Kidney epithelial cell (primary cell): Measurements from ENCODE around the gene HIRA. TPM values are rescaled to one million over a fixed set of nuclear protein-coding genes. Genes with fewer than 3 reads are reported as not detected.

Source experiments
- DNase-seq: peaks from one replicate; pipeline ENCODE4 v3.0.0-alpha.2; 2010; ENCODE audit warnings: low read depth
- H3K27me3 ChIP-seq: 2 replicates; pipeline ENCODE4 v1.6.0; 2011; ENCODE audit warnings: low read length; ENCODE audit not compliant: control insufficient read depth, insufficient read depth
- H3K36me3 ChIP-seq: 2 replicates; pipeline ENCODE4 v1.5.1; 2011; ENCODE audit warnings: low read length; ENCODE audit not compliant: control insufficient read depth, insufficient read depth
- H3K4me3 ChIP-seq: 2 replicates; pipeline ENCODE4 v1.5.1; 2011; ENCODE audit warnings: low read depth, mild to moderate bottlenecking, control low read depth, low read length
- total RNA-seq: library from RNA; depleted of rRNA; stranded (reverse); fragments of >200 nt; gene quantifications from 2 replicates; pipeline ENCODE4 v1.2.3, GENCODE V29; 2015
- TF ChIP-seq, protein P1 (sequence below): IDR thresholded peaks from 2 replicates; pipeline ENCODE4 v1.5.1; 2011; ENCODE audit warnings: mild to moderate bottlenecking, moderate library complexity, low read length, control low read depth, inconsistent platforms; ENCODE audit not compliant: insufficient read depth, poor library complexity, severe bottlenecking

Gene HIRA
- total RNA-seq, 1 donor from 2014 or later, result 31.8 TPM

DNA sequence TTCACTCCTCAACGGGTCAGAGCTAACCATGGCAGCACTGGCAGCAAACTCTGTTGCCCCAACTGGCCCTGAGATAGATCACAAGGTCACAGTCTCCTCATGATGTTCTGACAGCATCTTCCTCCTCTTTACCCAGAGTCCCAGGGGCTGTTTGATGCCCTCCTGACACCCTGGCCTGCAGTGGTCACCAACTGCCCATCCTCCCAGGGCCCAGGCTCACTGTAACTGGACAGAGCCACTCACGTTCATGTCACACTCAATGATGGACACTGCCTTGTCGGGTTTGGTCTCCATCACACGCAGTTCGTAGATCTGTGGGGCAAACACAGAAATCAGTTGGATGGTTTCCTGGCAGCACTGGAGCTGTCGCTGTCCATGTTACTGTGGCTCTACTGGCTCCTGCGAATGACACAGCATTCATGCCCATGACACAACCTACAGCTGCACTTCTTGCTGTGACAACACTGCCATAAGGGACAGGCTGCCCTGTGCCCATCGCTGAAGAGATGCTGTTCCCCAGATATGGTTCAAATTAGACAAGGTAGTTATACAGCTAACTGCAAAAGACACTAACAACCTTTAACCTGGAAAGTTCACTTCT, 26.4 kb upstream of the HIRA start:
- peaks cover 3% of the 10 kb centered on the region for H3K36me3 ChIP-seq
- TF ChIP-seq, protein P1, sequence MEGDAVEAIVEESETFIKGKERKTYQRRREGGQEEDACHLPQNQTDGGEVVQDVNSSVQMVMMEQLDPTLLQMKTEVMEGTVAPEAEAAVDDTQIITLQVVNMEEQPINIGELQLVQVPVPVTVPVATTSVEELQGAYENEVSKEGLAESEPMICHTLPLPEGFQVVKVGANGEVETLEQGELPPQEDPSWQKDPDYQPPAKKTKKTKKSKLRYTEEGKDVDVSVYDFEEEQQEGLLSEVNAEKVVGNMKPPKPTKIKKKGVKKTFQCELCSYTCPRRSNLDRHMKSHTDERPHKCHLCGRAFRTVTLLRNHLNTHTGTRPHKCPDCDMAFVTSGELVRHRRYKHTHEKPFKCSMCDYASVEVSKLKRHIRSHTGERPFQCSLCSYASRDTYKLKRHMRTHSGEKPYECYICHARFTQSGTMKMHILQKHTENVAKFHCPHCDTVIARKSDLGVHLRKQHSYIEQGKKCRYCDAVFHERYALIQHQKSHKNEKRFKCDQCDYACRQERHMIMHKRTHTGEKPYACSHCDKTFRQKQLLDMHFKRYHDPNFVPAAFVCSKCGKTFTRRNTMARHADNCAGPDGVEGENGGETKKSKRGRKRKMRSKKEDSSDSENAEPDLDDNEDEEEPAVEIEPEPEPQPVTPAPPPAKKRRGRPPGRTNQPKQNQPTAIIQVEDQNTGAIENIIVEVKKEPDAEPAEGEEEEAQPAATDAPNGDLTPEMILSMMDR, result no peak

DNA sequence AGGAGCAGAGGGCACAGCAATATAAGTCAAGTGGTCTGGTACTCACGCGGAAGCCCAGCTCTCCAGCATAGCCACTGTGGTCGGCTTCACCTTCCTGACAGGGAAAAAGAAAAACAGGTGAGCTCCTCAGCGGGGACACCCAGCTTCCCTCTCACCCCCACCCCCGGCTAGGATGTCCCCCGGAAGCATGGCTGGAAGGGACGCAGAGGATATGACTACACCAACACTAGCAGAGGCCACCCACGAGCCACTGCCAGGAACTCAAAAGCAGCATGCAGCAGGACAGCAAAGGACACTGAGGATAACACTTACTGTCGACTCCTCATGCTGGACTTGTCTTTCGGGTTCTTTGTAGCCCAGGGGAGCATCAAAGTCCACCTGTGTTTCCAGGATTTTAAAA, 25.0 kb upstream of the HIRA start:
- peaks cover 3% of the 10 kb centered on the region for H3K36me3 ChIP-seq
- no peak overlapping the region for H3K4me3 ChIP-seq
- TF ChIP-seq, protein P1, result no peak
- no peaks in the 10 kb centered on the region for H3K27me3 ChIP-seq
- no peak for DNase-seq

More for the DNA sequence above, 26.4 kb upstream of the HIRA start:
- no peak for DNase-seq
- no peak overlapping the region for H3K4me3 ChIP-seq
- no peaks in the 10 kb centered on the region for H3K27me3 ChIP-seq

DNA sequence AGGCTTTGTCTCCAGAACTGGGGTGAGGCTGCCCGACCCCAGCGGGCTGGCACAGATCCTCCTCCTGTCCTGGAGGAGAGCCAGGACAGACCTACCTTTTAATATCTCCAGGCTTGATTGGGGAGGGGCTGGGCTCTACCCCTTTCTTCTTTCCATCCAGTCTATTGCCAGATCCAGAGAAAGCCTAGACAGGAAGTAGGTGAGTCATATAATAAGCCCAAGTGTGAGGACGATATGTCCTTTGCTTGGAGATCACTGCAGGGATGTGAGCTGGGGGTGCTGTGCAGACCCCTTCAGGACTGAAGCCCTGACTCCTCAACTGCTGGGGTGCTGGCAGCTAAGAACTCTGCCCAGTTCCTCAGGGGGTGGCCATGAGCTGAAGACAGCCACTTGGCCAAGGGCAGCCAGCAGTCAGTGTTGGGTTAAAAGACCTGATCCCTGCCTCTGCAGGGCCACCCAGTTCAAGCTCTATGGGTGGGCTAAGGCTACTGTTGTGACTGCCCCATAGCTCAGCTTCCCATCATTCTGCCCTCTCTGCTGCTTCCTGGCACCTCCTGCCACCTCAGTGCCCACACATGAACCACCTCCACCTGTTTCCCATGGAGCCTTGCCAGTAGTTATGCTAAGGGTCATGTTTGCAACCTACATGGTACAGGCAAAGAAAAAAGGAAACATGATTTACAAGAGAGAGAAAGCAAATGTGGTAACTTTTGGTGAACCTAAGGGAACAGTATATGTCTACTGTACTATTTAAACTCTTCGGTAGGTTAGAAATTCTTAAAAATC, 24.2 kb upstream of the HIRA start:
- H3K27me3 ChIP-seq, result no peaks in the 10 kb centered on the region
- H3K4me3 ChIP-seq, result no peak overlapping the region
- no peak for DNase-seq
- TF ChIP-seq, protein P1, result no peak
- H3K36me3 ChIP-seq, result peaks cover 3% of the 10 kb centered on the region

DNA sequence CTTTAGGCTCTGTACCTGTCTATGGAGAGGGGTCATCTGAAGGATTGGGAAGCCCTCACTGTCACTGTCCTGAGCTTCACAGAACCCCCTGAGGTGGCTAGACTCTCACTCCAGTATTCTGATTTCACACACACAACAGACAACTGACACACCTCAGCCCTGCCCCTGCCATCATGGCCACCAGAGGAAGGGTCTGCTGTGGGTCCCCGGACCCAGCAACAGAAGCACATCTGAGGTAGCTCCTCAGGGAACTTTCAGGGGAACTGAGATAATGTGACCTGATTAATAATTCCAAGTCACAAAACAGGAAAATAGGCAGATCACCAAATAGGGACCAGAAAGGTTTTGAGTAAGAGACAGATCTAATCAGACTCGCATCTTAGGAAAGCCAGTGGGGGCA, 23.5 kb upstream of the HIRA start:
- Histone ChIP-seq H3K36me3 (peaks cover 3% of the 10 kb centered on the region), H3K27me3 (no peaks in the 10 kb centered on the region), H3K4me3 (no peak overlapping the region)
- DNase-seq, result no peak
- TF ChIP-seq, protein P1, result no peak

DNA sequence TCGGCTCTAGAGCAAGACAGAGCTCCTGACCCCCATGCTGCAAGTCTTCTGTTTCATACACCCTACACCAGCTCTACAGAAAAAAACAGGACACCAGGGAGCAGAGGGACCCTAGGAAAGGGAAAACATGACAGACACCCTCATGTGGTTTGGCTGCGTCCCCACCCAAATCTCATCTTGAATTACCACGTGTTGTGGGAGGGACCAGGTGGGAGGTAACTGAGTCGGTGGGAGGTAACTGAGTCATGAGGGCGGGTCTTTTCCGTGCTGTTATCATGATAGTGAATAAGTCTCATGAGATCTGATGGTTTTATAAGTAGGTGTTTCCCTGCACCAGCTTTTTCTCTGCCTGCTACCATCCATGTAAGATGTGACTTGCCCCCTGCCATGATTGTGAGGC, 22.6 kb upstream of the HIRA start:
- Histone ChIP-seq H3K36me3 (peaks cover 3% of the 10 kb centered on the region), H3K27me3 (no peaks in the 10 kb centered on the region), H3K4me3 (no peak overlapping the region)
- DNase-seq, result no peak
- TF ChIP-seq, protein P1, result no peak

DNA sequence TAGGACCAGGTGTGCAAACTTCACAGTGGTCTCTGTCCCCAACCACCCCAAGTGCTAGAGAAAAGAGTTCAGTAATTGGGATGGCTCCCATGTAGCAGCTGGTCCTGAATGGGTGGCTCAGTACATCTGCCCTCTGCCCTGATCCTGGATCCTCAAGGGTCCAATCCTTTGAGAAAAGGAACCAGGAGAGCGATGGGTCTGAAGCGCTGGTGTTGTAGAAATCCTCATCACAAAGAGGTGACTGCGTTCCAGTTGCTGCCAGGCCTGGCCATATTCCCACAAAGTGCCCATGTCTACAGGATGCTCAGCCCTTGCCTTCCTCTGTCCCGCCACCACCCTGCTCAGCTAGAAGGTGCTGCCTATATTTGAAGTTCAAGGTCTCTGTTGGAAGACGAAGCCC, 22.2 kb upstream of the HIRA start:
- H3K4me3 ChIP-seq, result no peak overlapping the region
- H3K27me3 ChIP-seq, result no peaks in the 10 kb centered on the region
- peaks cover 3% of the 10 kb centered on the region for H3K36me3 ChIP-seq
- no peak for DNase-seq
- TF ChIP-seq, protein P1, result no peak
